A549 (cell line): ENCODE data around the gene HOXB8. TPM values are rescaled to one million over a fixed set of nuclear protein-coding genes. Genes with fewer than 3 reads are reported as not detected.
A peak's percentile ranks its signal among the peaks of the same experiment; 100 is the strongest.

Experiments used
- ATAC-seq, 2 experiments: fragments of 200-7000 bp in 1 of 2; fragments of >200 bp in 1 of 2; cut with Nextera tagmentation in 1 of 2; cut with Tn5 transposase in 1 of 2; 3 replicates each; pipeline versions ENCODE4 v1.8.0 to v1.9.1; 2018 to 2020; ENCODE audit warnings: mild to moderate bottlenecking in 1 of 2, moderate library complexity in 1 of 2
- CTCF ChIA-PET: fragments of 300-600 bp; sonication (Branson Sonifier 250); formaldehyde crosslinking; extraction: SDS; loops from one replicate; lab custom pipeline; 2021; ENCODE audit warnings: antibody characterized with exemption, inconsistent platforms; lab: Yijun Ruan, JAX
- POLR2A ChIA-PET: fragments of 350-600 bp; formaldehyde crosslinking; extraction: SDS; loops from one replicate; lab custom pipeline; 2021; ENCODE audit warnings: antibody characterized with exemption, inconsistent platforms; lab: Yijun Ruan, JAX
- DNase-seq, 2 experiments: peaks; one replicate each; pipeline versions ENCODE4 v3.0.0 to v3.0.0-alpha.2; 2011 to 2016; ENCODE audit warnings: low read depth in 1 of 2, low spot score in 1 of 2
- FAIRE-seq: peaks from 2 replicates; lab custom pipeline; 2011; peaks lifted over from hg19 to GRCh38; lab: Jason Lieb, UNC
- H3K27ac ChIP-seq, 2 experiments: fragments of >200 bp; sonication (Bioruptor Twin); formaldehyde crosslinking; 3 replicates each; pipeline ENCODE4 v1.5.1; 2016 to 2017
- H3K4me1 ChIP-seq: fragments of >200 bp; sonication (Bioruptor Twin); formaldehyde crosslinking; 3 replicates; pipeline ENCODE4 v1.6.1; 2016
- H3K4me2 ChIP-seq: fragments of >200 bp; sonication (Bioruptor Twin); formaldehyde crosslinking; 3 replicates; pipeline ENCODE4 v1.6.1; 2016
- H3K4me3 ChIP-seq: fragments of >200 bp; sonication (Bioruptor Twin); formaldehyde crosslinking; 3 replicates; pipeline ENCODE4 v1.5.1; 2016
- H3K9me3 ChIP-seq: fragments of >200 bp; sonication (Bioruptor Twin); formaldehyde crosslinking; 3 replicates; pipeline ENCODE4 v1.6.1; 2016
- CEBPB ChIP-seq, 2 experiments: fragments of >200 bp in 1 of 2; sonication (Bioruptor Twin) in 1 of 2; formaldehyde crosslinking in 1 of 2; IDR thresholded peaks; 2 replicates each; pipeline ENCODE4 v1.6.1; 2012 to 2016
- CHD4 ChIP-seq: fragments of 200-600 bp; sonication (generic); IDR thresholded peaks from 2 replicates; pipeline ENCODE4 v1.6.1; 2016; ENCODE audit warnings: antibody characterized with exemption, mild to moderate bottlenecking, borderline replicate concordance
- EHF ChIP-seq: fragments of 250-450 bp; sonication (Bioruptor Pico); IDR thresholded peaks from 2 replicates; pipeline ENCODE4 v1.5.0; 2020; ENCODE audit warnings: mild to moderate bottlenecking
- EHMT2 ChIP-seq: fragments of 200-600 bp; sonication (generic); IDR thresholded peaks from 2 replicates; pipeline ENCODE4 v1.6.1; 2016; ENCODE audit warnings: antibody characterized with exemption, low read depth, mild to moderate bottlenecking, moderate library complexity
- FOSB ChIP-seq: fragments of 250-450 bp; sonication (Bioruptor Pico); IDR thresholded peaks from 2 replicates; pipeline ENCODE4 v1.5.0; 2020; ENCODE audit warnings: mild to moderate bottlenecking, moderate library complexity
- FOSL2 ChIP-seq, 2 experiments: fragments of 450-650 bp in 1 of 2; fragments of >200 bp in 1 of 2; sonication (Bioruptor Twin) in 1 of 2; formaldehyde crosslinking; IDR thresholded peaks; 2 replicates each; pipeline versions ENCODE4 v1.5.0 to v1.6.1; 2016 to 2020; ENCODE audit warnings: mild to moderate bottlenecking in 1 of 2, moderate library complexity in 1 of 2
- HEYL ChIP-seq: fragments of 250-450 bp; sonication (Bioruptor Pico); IDR thresholded peaks from 2 replicates; pipeline ENCODE4 v1.8.0; 2021; ENCODE audit warnings: mild to moderate bottlenecking, moderate library complexity
- HOXB5 ChIP-seq: fragments of 250-450 bp; sonication (Bioruptor Pico); IDR thresholded peaks from 2 replicates; pipeline ENCODE4 v1.5.0; 2020; ENCODE audit warnings: mild to moderate bottlenecking, moderate library complexity
- KDM5A ChIP-seq: fragments of 200-600 bp; sonication (generic); IDR thresholded peaks from 2 replicates; pipeline ENCODE4 v1.6.1; 2016; ENCODE audit warnings: antibody characterized with exemption, mild to moderate bottlenecking
- MAFK ChIP-seq: fragments of 450-650 bp; IDR thresholded peaks from 2 replicates; pipeline ENCODE4 v1.6.1; 2014; ENCODE audit not compliant: partially characterized antibody
- NR3C1 ChIP-seq: fragments of >200 bp; sonication (Bioruptor Twin); formaldehyde crosslinking; IDR thresholded peaks from 3 replicates; pipeline ENCODE4 v1.6.1; 2017
- RAD21 ChIP-seq, 2 experiments: fragments of >200 bp in 1 of 2; sonication (Bioruptor Twin) in 1 of 2; formaldehyde crosslinking in 1 of 2; IDR thresholded peaks in 1 of 2; conservative IDR thresholded peaks in 1 of 2; 2 replicates in 1 of 2; 3 replicates in 1 of 2; pipeline ENCODE4 v1.6.1; 2012 to 2018; ENCODE audit warnings: inconsistent platforms in 1 of 2
- SMC3 ChIP-seq: fragments of >200 bp; sonication (Bioruptor Twin); formaldehyde crosslinking; IDR thresholded peaks from 3 replicates; pipeline ENCODE4 v1.6.1; 2018; ENCODE audit warnings: inconsistent platforms
- SREBF2 ChIP-seq: fragments of 450-650 bp; IDR thresholded peaks from 2 replicates; pipeline ENCODE4 v1.6.1; 2014; ENCODE audit warnings: mild to moderate bottlenecking, moderate library complexity
- TP53 ChIP-seq: fragments of 250-450 bp; sonication (Bioruptor Pico); IDR thresholded peaks from 2 replicates; pipeline ENCODE4 v1.5.0; 2021; ENCODE audit warnings: mild to moderate bottlenecking, moderate library complexity
- ZC3H11A ChIP-seq: fragments of 450-650 bp; IDR thresholded peaks from 2 replicates; pipeline ENCODE4 v1.6.1; 2014; ENCODE audit warnings: antibody characterized with exemption, mild to moderate bottlenecking
- ZNF302 ChIP-seq: fragments of 250-450 bp; sonication (Bioruptor Pico); IDR thresholded peaks from 2 replicates; pipeline ENCODE4 v1.9.0; 2021; ENCODE audit warnings: inconsistent platforms, mild to moderate bottlenecking, moderate library complexity
- WGBS: methylation state at CpG from one replicate; pipeline ENCODE4 v1.1.6; 2017; ENCODE audit errors: missing lambda C conversion rate; 5-methylcytosine and 5-hydroxymethylcytosine counted together
- polyA plus RNA-seq, 4 experiments: library from polyadenylated mRNA; depleted of rRNA in 3 of 4; stranded (reverse); fragments of >200 nt; fragmentation: RNase III in 1 of 4; extraction: RNeasy Plus Mini Kit Qiagen cat#74134 plus additional on column Dnase treatment in 1 of 4; gene quantifications; 2 replicates in 3 of 4; 3 replicates in 1 of 4; pipeline ENCODE4 v1.2.3, GENCODE V29; 2011 to 2017
- TF ChIP-seq, protein P1 (sequence below): fragments of >200 bp; sonication (Bioruptor Twin); formaldehyde crosslinking; IDR thresholded peaks from 3 replicates; pipeline ENCODE4 v1.5.1; 2016
- TF ChIP-seq, protein P2 (sequence below): fragments of 150-350 bp; IDR thresholded peaks from 2 replicates; pipeline ENCODE4 v1.6.1; 2014; ENCODE audit warnings: low read depth, mild to moderate bottlenecking, low read length
- TF ChIP-seq, protein P3 (sequence below): fragments of >200 bp; sonication (Bioruptor Twin); formaldehyde crosslinking; IDR thresholded peaks from 2 replicates; pipeline ENCODE4 v1.6.1; 2016
- TF ChIP-seq, protein P4 (sequence below): IDR thresholded peaks from 2 replicates; pipeline ENCODE4 v1.6.1; 2012
- TF ChIP-seq, protein P5 (sequence below): IDR thresholded peaks from 2 replicates; pipeline ENCODE4 v1.6.1; 2012

HOXB8 gene
- polyA plus RNA-seq, 2 of the 4 experiments (the other 2 are of a cell fraction): 5.8 to 11.1 TPM

DNA sequence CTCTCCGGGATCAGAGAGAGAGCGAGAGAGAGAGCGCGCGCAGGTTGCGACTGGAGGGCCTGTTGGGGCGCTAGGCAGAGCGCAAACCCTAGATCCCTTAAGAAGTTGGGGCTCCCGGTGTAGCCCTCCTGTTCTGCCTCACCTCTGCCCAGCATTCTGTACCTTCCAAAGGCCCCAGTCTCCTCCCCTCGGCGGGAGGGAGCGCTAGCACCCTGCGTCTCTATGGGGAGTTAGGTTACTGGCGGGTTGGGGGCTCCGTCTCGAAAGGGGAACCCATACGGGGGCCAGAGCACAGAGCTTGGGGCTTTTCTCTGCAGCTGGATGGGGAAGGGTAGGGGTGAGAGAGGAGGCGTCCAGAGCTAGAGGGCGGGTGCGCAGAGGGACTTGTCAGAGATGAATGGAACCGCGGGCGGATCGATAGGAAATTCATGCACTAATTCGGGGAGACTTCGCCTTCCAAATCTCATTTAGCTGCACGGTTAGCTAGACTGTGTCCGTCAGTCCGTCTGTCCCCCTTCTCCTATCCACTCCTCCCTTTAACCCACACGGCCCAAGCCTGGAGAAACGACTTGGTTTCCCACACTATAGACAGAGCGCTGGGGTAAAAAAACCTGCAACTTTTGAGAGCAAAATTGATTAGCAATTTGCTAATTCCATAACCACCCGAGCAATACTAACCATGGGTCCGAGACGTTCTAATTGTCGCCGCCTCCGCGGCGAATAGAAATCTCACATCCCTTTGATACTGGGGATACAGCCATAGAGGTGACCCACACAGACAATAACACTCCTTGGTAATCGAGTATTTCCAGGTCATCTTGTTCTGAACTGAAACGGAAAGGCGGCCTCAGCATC, 36.2 kb downstream of the HOXB8 start:
- H3K4me2 ChIP-seq: no peak overlapping the region
- ATAC-seq (no peak), DNase-seq (no peak)
- POLR2A ChIA-PET: no interaction called here
- H3K4me1 ChIP-seq: peaks cover 16% of the 10 kb centered on the region
- 91% methylated on average over 43 of the region's 43 CpGs for WGBS
- no peak overlapping the region for H3K27ac ChIP-seq
- H3K9me3 ChIP-seq: no peaks in the 10 kb centered on the region
- TF ChIP-seq SMC3: no peak
- TF ChIP-seq, all 56 proteins: peak for 0
- H3K4me3 ChIP-seq: no peak overlapping the region
- CTCF ChIA-PET: interaction anchor here (1.0 kb wide), 1 partner anchor 226 kb away, joined by 3 read pairs; no protein-coding TSS in a partner anchor
- FAIRE-seq: no peak

DNA sequence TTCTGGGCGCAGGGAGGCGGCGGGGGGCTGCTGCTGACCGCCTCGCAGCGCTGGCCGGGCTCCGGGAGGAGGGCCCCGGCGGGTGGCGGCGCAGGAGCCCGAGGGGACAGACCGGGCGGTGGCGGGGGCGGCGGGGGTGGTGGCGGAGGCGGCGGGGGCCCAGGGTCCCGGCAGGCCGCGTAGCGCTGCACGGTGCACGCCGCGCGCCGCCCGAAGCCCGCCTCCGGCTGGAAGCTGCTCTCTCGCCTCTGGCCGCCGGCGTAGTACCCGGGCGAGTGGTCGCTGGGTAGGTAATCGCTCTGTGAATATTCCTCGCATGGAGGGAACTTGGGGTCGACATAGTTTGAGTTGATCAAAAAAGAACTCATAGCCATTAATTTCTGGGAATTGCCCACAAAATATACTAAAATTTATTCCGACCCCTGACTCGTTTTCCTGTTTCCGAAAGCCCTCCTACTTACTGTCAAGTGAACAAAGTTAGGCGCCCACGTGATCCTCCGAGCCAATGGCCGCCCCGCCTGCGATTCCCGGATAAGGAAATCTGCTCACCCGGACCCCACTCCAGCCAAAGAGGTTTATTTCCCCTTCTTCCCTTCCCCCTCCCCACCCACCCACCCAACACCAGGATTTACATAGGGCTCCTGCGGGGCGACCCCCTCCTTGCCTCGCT, 37.0 kb downstream of the HOXB8 start, which contains the start of gene HOXB4:
Gene HOXB4, minus strand, starts transcription at position 405 of the 670 bp plus-strand sequence. Its CDS starts 31 bp downstream, at position 374.
- DNase-seq: no peak
- Histone ChIP-seq H3K27ac (peak within 1 kb of the TSS in 1 of 2 experiments; percentile 31; a peak in 2 of 6 replicates), H3K4me1 (peaks cover 16% of the 10 kb centered on the region), H3K4me2 (peak within 1 kb of the TSS; percentile 36), H3K4me3 (no peak within 1 kb of the TSS), H3K9me3 (no peaks in the 10 kb centered on the region)
- TF ChIP-seq EHMT2 (no peak), KDM5A (no peak), ZC3H11A (no peak), SREBF2 (no peak), FOSB (CRISPR knock-in tag) (no peak), TP53 (CRISPR knock-in tag) (no peak), MAFK (no peak), EHF (no peak), HEYL (no peak), FOSL2 (IDR thresholded peaks at IDR 0.05) (no peak), FOSL2 (CRISPR knock-in tag; IDR thresholded peaks at IDR 0.05) (no peak)
- TF ChIP-seq, protein P1, sequence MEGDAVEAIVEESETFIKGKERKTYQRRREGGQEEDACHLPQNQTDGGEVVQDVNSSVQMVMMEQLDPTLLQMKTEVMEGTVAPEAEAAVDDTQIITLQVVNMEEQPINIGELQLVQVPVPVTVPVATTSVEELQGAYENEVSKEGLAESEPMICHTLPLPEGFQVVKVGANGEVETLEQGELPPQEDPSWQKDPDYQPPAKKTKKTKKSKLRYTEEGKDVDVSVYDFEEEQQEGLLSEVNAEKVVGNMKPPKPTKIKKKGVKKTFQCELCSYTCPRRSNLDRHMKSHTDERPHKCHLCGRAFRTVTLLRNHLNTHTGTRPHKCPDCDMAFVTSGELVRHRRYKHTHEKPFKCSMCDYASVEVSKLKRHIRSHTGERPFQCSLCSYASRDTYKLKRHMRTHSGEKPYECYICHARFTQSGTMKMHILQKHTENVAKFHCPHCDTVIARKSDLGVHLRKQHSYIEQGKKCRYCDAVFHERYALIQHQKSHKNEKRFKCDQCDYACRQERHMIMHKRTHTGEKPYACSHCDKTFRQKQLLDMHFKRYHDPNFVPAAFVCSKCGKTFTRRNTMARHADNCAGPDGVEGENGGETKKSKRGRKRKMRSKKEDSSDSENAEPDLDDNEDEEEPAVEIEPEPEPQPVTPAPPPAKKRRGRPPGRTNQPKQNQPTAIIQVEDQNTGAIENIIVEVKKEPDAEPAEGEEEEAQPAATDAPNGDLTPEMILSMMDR: no peak
- TF ChIP-seq, protein P2, sequence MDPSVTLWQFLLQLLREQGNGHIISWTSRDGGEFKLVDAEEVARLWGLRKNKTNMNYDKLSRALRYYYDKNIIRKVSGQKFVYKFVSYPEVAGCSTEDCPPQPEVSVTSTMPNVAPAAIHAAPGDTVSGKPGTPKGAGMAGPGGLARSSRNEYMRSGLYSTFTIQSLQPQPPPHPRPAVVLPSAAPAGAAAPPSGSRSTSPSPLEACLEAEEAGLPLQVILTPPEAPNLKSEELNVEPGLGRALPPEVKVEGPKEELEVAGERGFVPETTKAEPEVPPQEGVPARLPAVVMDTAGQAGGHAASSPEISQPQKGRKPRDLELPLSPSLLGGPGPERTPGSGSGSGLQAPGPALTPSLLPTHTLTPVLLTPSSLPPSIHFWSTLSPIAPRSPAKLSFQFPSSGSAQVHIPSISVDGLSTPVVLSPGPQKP: no peak
- ChIA-PET POLR2A (no interaction called here), CTCF (interaction anchor here (1.0 kb wide), 1 partner anchor 225 kb away, joined by 3 read pairs; no protein-coding TSS in a partner anchor)
- no peak for ATAC-seq
- WGBS: 95% methylated on average over 43 of the region's 58 CpGs
- no peak for FAIRE-seq

DNA sequence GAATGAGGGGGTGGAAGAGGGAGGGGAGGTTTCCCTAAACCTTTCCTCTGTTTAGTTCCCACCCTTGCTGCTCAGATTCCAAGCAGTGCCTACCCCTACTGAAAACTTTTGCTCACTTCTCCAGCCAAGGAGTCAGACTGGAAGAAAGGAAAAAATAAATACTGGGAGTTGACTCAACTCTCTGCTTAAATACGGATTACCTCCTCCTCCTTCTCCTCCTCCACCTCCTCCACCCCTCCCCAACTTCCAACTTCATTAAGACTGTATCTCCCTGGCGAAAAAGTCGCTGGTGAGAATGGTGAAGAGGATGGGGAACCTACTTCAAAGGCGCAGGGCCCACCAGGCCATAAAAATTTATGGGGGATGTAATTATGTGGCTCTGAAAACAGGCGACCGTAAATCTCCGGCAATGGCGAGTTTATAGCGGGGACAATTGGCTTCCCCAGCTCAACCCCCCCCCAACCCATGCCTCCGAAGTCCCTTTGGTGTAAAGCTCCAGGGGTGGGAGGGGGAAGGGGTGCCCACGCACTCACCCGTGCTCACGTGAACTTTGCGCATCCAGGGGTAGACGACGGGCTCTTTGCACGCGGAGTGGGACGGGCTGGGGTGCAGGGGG, 37.7 kb downstream of the HOXB8 start:
- 90% methylated on average over 19 of the region's 19 CpGs for WGBS
- H3K4me2 ChIP-seq: peak overlapping the region; percentile 36

More for the DNA sequence above, 37.7 kb downstream of the HOXB8 start:
- FAIRE-seq: no peak
- CTCF ChIA-PET: no interaction called here
- ATAC-seq: no peak
- TF ChIP-seq, protein P3, sequence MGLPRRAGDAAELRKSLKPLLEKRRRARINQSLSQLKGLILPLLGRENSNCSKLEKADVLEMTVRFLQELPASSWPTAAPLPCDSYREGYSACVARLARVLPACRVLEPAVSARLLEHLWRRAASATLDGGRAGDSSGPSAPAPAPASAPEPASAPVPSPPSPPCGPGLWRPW: no peak
- TF ChIP-seq, protein P4, sequence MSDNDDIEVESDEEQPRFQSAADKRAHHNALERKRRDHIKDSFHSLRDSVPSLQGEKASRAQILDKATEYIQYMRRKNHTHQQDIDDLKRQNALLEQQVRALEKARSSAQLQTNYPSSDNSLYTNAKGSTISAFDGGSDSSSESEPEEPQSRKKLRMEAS: no peak
- TF ChIP-seq NR3C1 (no peak), CHD4 (no peak), HOXB5 (no peak), RAD21 (conservative IDR thresholded peaks at IDR 0.05 in 1 of 2, IDR thresholded peaks at IDR 0.05 in 1 of 2) (no peak), ZNF302 (CRISPR knock-in tag) (no peak), KDM5A (no peak), CEBPB (IDR thresholded peaks at IDR 0.05) (no peak), TP53 (CRISPR knock-in tag) (no peak)
- TF ChIP-seq, protein P5, sequence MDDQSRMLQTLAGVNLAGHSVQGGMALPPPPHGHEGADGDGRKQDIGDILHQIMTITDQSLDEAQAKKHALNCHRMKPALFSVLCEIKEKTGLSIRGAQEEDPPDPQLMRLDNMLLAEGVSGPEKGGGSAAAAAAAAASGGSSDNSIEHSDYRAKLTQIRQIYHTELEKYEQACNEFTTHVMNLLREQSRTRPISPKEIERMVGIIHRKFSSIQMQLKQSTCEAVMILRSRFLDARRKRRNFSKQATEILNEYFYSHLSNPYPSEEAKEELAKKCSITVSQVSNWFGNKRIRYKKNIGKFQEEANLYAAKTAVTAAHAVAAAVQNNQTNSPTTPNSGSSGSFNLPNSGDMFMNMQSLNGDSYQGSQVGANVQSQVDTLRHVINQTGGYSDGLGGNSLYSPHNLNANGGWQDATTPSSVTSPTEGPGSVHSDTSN: no peak
- Histone ChIP-seq H3K9me3 (no peaks in the 10 kb centered on the region), H3K4me1 (peaks cover 16% of the 10 kb centered on the region), H3K27ac (peak overlapping the region in 1 of 2 experiments; percentile 31; a peak in 2 of 6 replicates), H3K4me3 (no peak overlapping the region)
- no peak for DNase-seq
- POLR2A ChIA-PET: no interaction called here
